ENCODE measurements around the gene PPP4R2. TPM values are rescaled to one million over a fixed set of nuclear protein-coding genes. Genes with fewer than 3 reads are reported as not detected.

The PPP4R2 gene, protein sequence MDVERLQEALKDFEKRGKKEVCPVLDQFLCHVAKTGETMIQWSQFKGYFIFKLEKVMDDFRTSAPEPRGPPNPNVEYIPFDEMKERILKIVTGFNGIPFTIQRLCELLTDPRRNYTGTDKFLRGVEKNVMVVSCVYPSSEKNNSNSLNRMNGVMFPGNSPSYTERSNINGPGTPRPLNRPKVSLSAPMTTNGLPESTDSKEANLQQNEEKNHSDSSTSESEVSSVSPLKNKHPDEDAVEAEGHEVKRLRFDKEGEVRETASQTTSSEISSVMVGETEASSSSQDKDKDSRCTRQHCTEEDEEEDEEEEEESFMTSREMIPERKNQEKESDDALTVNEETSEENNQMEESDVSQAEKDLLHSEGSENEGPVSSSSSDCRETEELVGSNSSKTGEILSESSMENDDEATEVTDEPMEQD
- polyA plus RNA-seq (2012; ENCODE audit: insufficient read depth, insufficient read length): 67.7 TPM

DNA sequence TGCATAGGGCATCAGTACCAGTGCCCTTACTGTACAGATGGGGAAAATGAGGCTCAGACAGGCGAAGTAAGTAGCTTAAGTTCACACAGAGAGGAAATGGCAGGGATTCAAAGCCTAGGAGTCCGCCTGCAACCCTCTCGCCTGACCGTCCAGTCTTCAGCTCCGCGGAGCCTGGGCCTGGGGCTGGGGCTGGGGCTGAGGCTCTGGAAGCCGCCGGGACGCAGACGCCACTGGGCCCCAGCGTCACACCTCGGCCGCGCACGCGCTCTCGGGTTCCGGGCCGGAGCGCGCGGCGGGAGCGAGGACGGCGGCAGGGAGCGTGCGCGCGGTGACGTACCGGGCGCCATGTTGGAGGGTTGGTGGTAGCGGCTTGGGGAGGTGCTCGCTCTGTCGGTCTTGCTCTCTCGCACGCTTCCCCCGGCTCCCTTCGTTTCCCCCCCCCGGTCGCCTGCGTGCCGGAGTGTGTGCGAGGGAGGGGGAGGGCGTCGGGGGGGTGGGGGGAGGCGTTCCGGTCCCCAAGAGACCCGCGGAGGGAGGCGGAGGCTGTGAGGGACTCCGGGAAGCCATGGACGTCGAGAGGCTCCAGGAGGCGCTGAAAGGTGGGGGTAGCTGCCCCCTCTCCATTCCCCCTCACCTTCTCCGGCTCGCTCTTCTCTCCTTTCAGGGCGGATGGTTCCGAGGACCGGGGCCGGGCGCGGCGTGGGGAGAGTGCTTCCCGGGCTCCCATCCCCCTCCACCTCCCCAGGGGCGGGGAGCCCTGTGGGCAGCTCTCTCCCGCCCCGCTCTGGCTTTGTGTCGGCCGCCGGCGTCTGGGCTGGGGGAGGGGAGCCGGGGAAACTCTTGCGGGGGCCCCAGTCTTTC, at the start of gene PPP4R2:
Gene PPP4R2 (plus strand): TSS at position 339 of the 861 bp plus-strand sequence. CDS start 227 bp downstream, at position 566.
- peak within 1 kb of the TSS; percentile 86 for H3K4me3 ChIP-seq (ENCODE audit: low read length)
- peak; percentile 88 for DNase-seq (ENCODE audit: low read depth, low spot score)

DNA sequence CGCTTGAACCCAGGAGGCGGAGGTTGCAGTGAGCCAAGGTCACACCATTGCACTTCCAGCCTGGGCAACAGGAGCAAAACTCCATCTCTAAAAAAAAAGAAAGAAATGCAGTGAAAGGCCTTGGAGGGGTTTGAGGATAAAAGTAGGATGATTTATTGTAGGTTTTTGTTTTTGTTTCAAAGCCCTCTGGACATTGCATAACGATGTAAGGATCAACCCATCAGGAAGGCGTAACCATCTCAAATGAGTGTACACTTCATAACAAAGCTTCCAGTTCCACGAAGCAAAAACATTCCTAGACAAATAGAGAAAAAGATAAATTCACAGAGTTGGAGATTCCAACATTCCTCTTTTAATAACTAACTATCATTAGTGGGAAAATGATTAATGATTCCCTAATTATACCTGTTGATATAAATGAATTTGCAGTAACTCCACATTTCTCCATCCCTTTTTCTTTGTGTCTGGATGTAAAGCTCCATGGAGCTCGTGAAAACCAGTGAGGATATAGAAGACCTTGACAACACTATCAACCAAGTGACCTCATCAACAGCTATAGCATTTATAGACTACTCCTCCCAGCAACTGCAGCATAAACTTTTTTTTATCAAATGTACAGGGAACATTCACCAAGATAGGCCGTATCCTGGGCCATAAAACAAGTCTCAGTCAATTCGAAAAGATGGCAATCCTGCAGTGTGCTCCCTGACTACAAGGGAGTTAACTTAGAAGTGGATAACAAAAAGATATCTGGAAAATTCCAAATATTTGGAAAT, 48.7 kb upstream of the PPP4R2 start:
- H3K4me3 ChIP-seq (ENCODE audit: low read length): no peak overlapping the region
- no peak for DNase-seq (ENCODE audit: low read depth, low spot score)

DNA sequence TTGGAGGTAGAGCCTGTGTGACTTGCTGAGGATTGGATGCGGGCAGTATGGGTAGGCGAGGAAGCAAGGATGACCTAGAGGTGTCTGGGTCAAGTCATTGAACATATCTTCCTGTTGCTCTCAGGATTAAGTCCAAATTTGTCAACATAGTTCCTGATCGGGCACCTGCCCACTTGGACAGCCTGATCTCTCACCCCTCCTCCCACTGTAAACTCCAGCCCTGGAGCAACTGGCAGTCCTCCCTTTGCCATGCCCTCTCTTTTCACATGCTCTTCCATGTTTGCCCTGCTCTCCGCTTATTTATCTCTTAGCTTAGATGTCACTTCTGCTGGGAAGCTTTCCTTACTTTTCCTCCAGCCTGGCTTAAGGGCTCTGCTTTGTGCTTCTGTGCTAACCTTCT, 47.6 kb upstream of the PPP4R2 start:
- DNase-seq (ENCODE audit: low read depth, low spot score): no peak
- H3K4me3 ChIP-seq (ENCODE audit: low read length): no peak overlapping the region

DNA sequence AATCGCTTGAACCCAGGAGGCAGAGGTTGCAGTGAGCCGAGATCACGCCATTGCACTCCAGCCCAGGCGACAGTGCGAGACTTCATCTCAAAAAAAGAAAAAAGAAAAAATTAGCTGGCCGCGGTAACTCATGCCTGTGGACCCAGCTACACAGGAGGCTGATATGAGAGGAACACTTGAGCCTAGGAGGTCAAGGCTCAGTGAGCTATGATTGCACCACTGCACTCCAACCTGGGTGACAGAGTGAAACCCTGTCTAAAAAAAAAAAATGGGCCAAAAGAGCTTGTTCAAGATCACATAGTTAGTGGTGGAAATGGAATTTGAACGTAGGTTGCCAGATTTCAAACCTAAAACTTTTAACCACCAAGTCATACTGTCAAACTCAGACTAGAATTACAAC, 46.2 kb upstream of the PPP4R2 start:
- no peak overlapping the region for H3K4me3 ChIP-seq (ENCODE audit: low read length)
- DNase-seq (ENCODE audit: low read depth, low spot score): no peak

DNA sequence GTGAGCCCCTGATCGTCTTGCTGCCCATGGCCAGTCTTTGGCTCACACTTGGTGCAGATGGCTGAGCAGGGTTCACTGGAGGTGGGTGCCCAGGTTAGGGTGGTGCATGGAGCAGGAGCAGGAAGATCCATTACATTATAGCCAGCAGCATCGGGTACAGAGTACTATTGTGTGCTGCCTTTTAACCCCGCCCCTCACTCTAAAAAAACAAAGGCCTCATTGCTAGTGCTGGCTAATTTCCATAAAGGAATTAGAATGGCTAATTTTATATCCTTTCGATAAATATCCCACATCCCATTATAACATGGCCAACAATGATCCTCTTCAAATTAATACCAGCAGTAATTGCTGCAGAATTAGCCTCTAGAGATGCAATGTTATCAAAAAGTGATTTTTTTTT, 45.8 kb upstream of the PPP4R2 start:
- no peak overlapping the region for H3K4me3 ChIP-seq (ENCODE audit: low read length)
- DNase-seq (ENCODE audit: low read depth, low spot score): no peak

DNA sequence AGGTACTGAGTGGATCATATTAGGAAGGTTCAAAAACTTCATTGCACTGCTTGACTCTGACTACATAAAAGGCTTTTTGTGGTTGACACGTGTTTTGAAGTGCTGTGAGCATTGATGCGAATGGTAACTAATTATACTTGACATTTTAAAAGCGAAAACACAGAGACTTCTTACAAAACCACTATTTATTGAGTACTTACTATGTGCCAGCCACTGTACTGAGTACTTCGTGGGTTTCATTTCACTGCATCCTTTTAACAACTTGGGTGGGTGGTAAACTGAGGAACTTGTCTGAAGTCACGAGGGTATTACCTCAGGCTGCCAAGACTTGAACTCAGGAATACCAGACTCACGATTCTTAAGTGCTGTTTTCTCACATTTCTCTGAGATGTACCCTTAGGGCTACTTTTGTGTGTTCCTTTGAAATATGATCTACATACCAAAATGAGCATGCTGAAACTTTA, 45.3 kb upstream of the PPP4R2 start:
- peak; percentile 63 for DNase-seq (ENCODE audit: low read depth, low spot score)
- no peak overlapping the region for H3K4me3 ChIP-seq (ENCODE audit: low read length)

DNA sequence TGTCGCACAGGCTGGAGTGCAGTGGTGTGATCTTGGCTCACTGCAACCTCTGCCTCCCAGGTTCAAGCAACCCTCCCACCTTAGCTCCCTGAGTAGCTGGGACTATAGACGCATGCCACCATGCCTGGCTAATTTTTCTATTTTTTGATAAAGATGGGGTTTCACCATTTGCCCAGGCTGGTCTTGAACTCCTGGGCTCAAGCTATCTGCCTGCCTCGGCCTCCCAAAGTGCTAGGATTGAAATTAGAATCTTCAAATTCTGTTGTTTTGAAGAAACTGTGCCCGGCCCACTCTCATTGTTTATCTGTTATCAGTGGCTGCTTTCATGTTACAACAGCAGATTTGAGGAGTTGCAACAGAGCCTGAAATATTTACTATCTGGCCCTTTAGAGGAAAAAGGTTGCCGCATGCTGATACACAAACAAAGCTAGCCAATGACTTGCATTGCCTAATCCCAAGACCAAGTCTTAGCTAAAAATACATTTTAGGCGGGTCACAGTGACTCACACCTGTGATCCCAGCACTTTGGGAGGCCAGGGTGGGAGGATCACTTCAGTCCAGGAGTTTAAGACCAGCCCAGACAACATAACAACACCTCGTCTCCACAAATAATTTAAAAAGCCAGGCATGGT, 43.2 kb upstream of the PPP4R2 start:
- no peak overlapping the region for H3K4me3 ChIP-seq (ENCODE audit: low read length)
- no peak for DNase-seq (ENCODE audit: low read depth, low spot score)

DNA sequence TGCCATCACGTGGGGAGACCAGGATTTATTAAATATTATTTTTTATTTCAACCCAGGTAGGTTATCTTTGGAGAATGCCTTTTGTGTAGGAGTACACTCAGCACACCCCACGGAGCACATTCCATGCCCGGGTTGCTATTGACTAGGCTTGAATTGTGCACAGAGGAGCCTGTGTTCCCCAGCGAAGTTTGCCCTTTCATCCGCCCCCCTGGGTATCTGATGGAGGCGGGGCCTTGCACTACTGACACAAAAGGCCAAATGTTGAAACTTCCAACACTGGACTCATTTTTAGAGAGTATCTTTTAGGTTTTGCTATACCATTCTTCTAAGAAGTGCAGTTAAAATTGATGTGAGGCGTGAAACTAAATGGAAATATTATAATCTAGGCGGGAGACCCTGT, 39.3 kb upstream of the PPP4R2 start:
- no peak for DNase-seq (ENCODE audit: low read depth, low spot score)
- H3K4me3 ChIP-seq (ENCODE audit: low read length): no peak overlapping the region

DNA sequence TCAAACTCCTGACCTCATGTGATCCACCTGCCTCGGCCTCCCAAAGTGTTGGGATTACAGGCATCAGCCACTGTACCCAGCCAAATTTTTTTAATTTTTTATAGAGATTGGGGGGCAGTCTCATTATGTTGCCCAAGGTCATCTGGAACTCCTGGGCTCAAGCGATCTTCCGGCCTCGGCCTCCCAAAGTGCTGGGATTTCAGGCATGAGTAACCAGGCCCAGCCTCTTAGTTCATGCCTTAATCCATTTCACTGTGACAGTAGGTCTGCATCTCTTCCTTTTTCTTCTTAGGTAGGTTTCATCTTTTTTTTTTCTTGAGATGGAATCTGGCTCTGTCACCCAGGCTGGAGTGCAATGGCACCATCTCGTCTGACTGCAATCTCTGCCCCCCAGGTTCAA, 37.3 kb upstream of the PPP4R2 start:
- no peak overlapping the region for H3K4me3 ChIP-seq (ENCODE audit: low read length)
- DNase-seq (ENCODE audit: low read depth, low spot score): no peak

DNA sequence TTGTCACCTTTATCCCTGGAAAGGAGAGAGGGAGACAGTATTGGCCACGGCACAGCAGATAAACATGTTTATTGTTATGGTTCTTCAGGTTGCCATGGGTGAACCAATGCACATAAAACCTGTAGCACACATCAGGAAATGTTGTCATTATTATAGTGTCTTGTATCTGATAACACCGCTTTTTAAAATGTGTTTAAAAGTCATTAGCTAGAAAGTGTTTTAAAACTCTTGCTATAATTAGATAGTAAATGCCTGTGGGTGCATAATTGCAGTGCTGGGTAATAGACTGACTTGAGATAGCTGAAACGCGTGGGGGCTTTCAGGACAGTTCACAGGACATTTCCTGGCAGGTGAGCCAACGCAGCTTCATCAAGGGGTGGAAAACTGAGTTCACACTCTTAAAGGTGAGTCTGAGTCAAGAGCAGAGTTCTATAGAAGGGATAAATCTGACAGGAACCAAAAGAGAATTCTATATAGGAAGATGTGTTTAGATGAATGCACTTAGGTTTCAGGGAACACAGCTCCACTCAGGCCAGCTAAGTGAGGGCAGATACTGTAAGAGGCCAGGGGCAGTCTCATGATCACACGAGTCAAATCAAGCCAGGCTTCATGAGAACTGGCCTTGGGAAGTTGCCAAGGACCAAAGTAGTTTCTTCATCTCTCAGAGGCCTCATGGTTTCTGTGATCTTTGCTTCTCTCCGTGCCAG, 35.6 kb upstream of the PPP4R2 start:
- no peak for DNase-seq (ENCODE audit: low read depth, low spot score)
- H3K4me3 ChIP-seq (ENCODE audit: low read length): no peak overlapping the region

DNA sequence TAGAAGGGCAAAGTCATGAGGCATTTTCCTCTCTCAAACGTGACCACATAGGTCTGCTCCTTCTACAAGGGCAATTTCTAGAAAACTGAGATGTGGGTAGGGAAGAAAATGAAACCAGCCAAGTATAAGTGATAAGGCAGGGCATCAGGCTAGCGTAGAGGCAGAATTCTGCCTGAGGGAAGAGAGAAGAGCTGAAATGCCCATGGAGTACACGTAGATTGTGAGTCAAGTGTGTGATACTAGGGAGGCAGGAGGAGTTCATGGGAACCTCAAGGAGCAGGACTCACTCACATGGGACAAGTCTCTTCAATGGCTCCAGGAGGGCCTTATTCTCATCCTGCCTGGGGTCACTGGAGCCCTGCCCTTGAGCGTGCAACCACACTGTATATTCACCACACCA, 34.9 kb upstream of the PPP4R2 start:
- DNase-seq (ENCODE audit: low read depth, low spot score): no peak

DNA sequence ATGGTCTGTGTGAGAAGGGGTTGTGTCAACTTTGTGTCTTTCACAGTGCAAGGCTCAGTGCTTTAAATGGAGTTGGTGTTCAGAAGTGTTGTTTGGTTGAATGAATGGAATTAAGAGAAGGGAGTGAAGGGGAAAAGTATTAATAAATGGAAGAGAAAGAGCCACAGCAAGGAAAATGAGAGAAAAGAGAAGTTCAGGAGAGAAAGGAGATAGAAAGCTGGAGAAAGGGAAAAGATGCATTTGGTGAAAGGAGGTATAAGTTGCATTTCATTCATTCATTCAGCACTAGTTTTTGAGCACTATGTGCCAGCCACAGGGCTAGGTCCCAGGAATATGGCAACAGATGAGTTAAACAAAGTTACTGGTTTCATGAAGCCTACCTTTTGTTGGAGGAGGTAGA, 34.3 kb upstream of the PPP4R2 start:
- H3K4me3 ChIP-seq (ENCODE audit: low read length): no peak overlapping the region
- no peak for DNase-seq (ENCODE audit: low read depth, low spot score)

More for the DNA sequence above, 34.9 kb upstream of the PPP4R2 start:
- H3K4me3 ChIP-seq (ENCODE audit: low read length): no peak overlapping the region

DNA sequence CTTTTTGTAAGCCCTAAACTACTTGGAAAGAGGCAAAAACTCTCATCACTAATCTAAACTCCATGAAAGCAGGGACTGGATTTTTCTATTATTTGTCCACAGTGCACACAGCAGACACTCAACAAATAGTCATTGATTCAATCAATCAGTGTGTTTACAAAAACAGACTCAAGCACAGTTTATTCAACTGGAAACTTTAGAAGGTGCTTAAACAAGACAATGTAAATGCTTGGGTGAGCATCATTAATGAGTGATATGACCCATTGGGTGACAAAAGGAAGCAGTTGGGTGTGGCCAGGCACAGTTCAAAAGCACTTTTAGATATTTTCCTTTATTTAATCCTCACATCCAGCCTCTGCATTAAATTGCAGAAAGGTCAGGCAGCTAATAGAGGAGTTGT, 32.0 kb upstream of the PPP4R2 start:
- DNase-seq (ENCODE audit: low read depth, low spot score): no peak
- H3K4me3 ChIP-seq (ENCODE audit: low read length): no peak overlapping the region

DNA sequence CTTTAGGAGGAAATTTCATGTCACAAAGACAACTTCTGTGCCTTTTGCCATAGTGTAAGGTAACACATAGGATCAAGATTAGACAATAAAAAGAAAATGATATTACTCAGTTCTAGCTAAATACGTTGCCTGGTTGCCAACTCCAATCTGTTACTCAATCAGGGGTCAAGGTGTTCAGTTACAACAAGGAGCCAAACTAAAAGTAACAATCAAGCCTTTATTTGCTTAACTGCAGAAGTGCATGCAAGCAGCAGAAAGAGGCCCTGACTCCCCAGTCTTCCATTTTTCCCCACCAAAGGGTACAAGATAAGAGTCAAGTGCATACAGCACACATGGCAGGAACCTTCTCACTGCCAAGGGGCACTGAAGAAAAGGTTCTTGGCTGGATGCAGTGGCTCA, 28.3 kb upstream of the PPP4R2 start:
- no peak for DNase-seq (ENCODE audit: low read depth, low spot score)
- no peak overlapping the region for H3K4me3 ChIP-seq (ENCODE audit: low read length)

DNA sequence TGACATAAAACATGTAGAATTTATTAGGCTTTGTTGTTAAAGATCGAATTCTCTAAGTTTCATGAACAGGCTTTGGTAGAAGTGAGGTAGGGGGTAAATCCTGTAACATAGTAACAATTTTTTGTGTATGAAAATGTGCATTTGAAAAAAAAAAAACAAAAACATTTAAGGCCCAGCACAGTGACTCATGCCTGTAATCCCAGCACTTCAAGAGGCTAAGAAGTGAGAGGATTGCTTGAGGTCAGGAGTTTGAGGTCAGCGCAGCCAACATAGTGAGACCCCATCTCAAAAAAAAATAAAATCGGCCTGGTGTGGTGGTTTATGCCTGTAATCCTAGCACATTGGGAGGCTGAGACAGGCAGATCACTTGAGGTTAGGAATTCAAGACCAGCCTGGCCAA, 26.8 kb upstream of the PPP4R2 start:
- H3K4me3 ChIP-seq (ENCODE audit: low read length): no peak overlapping the region
- DNase-seq (ENCODE audit: low read depth, low spot score): no peak

DNA sequence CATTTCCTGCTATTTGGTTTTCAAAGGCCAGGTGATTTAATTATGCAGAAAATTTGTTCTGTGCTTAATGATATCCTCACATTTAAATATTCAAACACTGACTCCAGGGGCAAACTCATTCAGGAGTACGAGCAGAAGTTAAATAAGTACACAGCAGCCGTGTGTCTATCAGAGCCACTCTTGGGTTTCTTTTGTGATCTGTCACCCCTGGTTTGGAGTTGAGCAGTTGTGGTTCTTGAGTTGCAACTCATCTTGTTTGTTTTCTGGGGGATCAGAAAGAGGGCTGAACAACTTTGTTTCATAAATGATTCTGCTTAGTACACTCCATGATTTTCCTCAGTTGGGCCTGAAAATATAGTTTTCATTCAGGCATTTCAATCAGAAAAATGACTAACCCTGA, 25.7 kb upstream of the PPP4R2 start:
- H3K4me3 ChIP-seq (ENCODE audit: low read length): no peak overlapping the region
- no peak for DNase-seq (ENCODE audit: low read depth, low spot score)

DNA sequence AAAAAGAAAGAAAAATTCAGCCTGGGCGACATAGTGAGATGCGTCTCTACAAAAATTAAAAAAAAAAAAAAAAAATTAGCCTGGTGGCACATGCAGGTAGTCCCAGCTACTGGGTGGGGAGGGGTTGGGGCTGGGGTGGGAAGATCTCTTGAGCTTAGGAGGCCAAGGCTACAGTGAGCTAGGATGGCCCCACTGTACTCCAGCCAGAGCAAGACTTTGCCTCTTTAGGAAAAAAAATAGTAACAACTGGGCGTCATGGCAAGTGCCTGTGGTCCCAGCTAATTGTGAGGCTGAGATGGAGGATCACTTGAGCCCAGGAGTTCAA, 23.9 kb upstream of the PPP4R2 start:
- DNase-seq (ENCODE audit: low read depth, low spot score): no peak
- H3K4me3 ChIP-seq (ENCODE audit: low read length): no peak overlapping the region

DNA sequence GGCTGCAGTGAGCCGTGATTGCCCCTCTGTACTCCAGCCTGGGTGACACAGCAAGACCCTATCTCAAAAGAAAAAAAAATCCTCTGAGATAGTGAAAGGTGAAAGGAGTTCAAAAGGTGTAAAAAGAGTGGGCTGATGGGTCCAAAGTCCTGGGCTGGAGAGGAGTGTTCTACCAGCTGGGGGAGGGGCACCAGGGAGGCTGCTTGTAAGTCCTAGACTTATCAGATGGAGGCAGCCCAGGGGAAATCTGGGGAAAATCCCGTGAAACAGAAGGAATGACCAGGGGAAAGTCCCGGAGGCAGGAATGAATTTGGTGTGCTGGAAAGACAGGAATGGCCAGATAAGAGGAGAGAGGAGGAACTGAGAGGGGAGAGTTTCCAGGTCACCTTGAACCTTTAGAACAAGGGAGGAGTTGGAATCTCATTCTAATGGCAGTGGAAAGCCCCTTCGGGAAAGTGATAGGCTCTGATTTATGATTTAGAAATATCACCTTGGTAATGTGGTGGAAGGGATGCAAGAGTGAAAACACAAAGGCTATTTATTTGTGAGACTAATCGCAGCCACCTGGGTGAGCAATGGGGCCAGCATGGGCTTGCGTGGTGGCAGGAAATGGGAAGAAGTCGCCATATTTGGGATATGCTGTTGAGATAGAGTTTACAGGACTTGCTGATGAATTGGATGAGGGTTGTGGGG, 23.4 kb upstream of the PPP4R2 start:
- no peak overlapping the region for H3K4me3 ChIP-seq (ENCODE audit: low read length)
- no peak for DNase-seq (ENCODE audit: low read depth, low spot score)
